ENCODE results near the gene ABCG5. TPM values are rescaled to one million over a fixed set of nuclear protein-coding genes. Genes with fewer than 3 reads are reported as not detected.

The ABCG5 gene
- total and polyA plus RNA-seq, 2 of the 4 experiments (the other 2 are of a cell fraction) = not detected

DNA sequence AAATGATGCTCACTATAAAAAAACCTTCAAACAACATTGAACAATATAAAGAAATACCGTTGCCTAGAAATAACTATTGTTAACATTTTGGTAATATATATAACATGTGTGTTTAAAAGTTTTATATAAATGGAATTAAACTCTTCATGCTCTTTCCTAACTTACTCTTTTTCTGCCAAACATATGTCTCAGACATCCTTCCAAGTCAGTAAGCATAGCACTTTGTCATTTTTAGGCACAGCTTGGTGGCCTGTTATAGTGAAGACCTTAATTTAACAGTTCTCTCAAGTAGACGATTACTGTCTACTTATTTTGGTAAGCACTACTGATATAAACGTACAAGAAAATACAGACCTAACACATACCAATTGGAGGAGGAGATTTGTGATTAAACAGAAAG is 23.9 kb downstream of the ABCG5 start:
- no peak overlapping the region for H2AK9ac ChIP-seq (replicated peaks; ENCODE audit: low read depth, low read length, poor library complexity)
- H3K36me3 ChIP-seq (ENCODE audit: control insufficient read depth, insufficient read depth, low read length) = no peaks in the 10 kb centered on the region
- POLR2A ChIA-PET (ENCODE audit: unreplicated experiment) = no interaction called here
- no peak overlapping the region for H3K4me3 ChIP-seq (ENCODE audit: insufficient read depth, low read depth, low read length)
- CTCF ChIA-PET = no interaction called here
- H2AFZ ChIP-seq (replicated peaks; ENCODE audit: low read length, poor library complexity) = no peak overlapping the region
- H4K91ac ChIP-seq (ENCODE audit: insufficient read depth, low read depth, low read length) = no peak overlapping the region
- no peak overlapping the region for H3K4ac ChIP-seq (ENCODE audit: low read depth, low read length)
- H3K9me1 ChIP-seq (ENCODE audit: insufficient read depth, low read length) = no peaks in the 10 kb centered on the region
- no peaks in the 10 kb centered on the region for H4K20me1 ChIP-seq (ENCODE audit: insufficient read depth, low read length)
- H3K23ac ChIP-seq (ENCODE audit: low read depth, low read length) = no peak overlapping the region
- in situ Hi-C loops (cut with MboI; ENCODE audit: low sequenced_read_pairs) = no loop called here
- H2BK120ac ChIP-seq (ENCODE audit: low read depth, low read length) = no peak overlapping the region
- ATAC-seq (ENCODE audit: low read depth) (no peak), DNase-seq (no peak)
- BruUV-seq (replicated peaks) = no TSS peak
- H3K27ac ChIP-seq (ENCODE audit: insufficient read depth, low read length) = no peak overlapping the region
- dilution Hi-C loops (cut with HindIII; ENCODE audit: low sequenced_read_pairs, unreplicated experiment) = no loop called here
- H2BK15ac ChIP-seq (ENCODE audit: low read depth, low read length) = no peak overlapping the region
- no peaks in the 10 kb centered on the region for H3K79me1 ChIP-seq (ENCODE audit: low read depth in 1 of 2, low read length in 2 of 2)
- no peaks in the 10 kb centered on the region for H3K27me3 ChIP-seq (ENCODE audit: control insufficient read depth, insufficient read depth, low read length)
- H3K4me1 ChIP-seq (ENCODE audit: control insufficient read depth, insufficient read depth, low read length) = no peaks in the 10 kb centered on the region
- no peak overlapping the region for H3K14ac ChIP-seq (replicated peaks; ENCODE audit: low read depth, low read length)
- WGBS, 2 experiments (ENCODE audit: extremely low coverage in 2 of 2, insufficient read length in 1 of 2) = no CpG with 5 or more reads among the region's 3 CpGs
- H2BK5ac ChIP-seq (ENCODE audit: low read depth, low read length, poor library complexity, severe bottlenecking) = no peak overlapping the region
- H2BK20ac ChIP-seq (ENCODE audit: low read depth, low read length) = no peak overlapping the region
- no peak for TF ChIP-seq POLR2A (IDR thresholded peaks at IDR 0.05; ENCODE audit: low read depth, low read length)
- TF ChIP-seq MAFK (IDR thresholded peaks at IDR 0.05; ENCODE audit: low read depth, low read length) = no peak
- TF ChIP-seq, protein P1, sequence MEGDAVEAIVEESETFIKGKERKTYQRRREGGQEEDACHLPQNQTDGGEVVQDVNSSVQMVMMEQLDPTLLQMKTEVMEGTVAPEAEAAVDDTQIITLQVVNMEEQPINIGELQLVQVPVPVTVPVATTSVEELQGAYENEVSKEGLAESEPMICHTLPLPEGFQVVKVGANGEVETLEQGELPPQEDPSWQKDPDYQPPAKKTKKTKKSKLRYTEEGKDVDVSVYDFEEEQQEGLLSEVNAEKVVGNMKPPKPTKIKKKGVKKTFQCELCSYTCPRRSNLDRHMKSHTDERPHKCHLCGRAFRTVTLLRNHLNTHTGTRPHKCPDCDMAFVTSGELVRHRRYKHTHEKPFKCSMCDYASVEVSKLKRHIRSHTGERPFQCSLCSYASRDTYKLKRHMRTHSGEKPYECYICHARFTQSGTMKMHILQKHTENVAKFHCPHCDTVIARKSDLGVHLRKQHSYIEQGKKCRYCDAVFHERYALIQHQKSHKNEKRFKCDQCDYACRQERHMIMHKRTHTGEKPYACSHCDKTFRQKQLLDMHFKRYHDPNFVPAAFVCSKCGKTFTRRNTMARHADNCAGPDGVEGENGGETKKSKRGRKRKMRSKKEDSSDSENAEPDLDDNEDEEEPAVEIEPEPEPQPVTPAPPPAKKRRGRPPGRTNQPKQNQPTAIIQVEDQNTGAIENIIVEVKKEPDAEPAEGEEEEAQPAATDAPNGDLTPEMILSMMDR (conservative IDR thresholded peaks at IDR 0.05; ENCODE audit: low read depth, low read length) = no peak
- no peak overlapping the region for H4K8ac ChIP-seq (ENCODE audit: low read depth in 2 of 2, low read length in 2 of 2)
- H4K5ac ChIP-seq (ENCODE audit: low read depth, low read length) = no peak overlapping the region
- no peak overlapping the region for H3K4me2 ChIP-seq (ENCODE audit: low read depth, low read length)
- no peak overlapping the region for H3K9ac ChIP-seq (ENCODE audit: low read depth, low read length)
- no peaks in the 10 kb centered on the region for H3K9me3 ChIP-seq (ENCODE audit: control insufficient read depth, insufficient read depth, low read length)
- H3K56ac ChIP-seq (ENCODE audit: extremely low read depth, insufficient read depth, low read length) = no peak overlapping the region
- H3K18ac ChIP-seq (ENCODE audit: low read depth, low read length) = no peak overlapping the region
- intact Hi-C loops (cut with micrococcal nuclease) = no loop called here
- H2AK5ac ChIP-seq (ENCODE audit: low read depth, low read length) = no peak overlapping the region

All from IMR-90 (cell line).